ENCODE measurements around the gene GRN. TPM values are rescaled to one million over a fixed set of nuclear protein-coding genes. Genes with fewer than 3 reads are reported as not detected.

Gene GRN
- total and polyA plus RNA-seq, 9 of the 15 experiments (the other 6 are each of a cell fraction or from before 2014, with no cell fraction given): 5.4 to 75.3 (median 20.7) TPM

DNA sequence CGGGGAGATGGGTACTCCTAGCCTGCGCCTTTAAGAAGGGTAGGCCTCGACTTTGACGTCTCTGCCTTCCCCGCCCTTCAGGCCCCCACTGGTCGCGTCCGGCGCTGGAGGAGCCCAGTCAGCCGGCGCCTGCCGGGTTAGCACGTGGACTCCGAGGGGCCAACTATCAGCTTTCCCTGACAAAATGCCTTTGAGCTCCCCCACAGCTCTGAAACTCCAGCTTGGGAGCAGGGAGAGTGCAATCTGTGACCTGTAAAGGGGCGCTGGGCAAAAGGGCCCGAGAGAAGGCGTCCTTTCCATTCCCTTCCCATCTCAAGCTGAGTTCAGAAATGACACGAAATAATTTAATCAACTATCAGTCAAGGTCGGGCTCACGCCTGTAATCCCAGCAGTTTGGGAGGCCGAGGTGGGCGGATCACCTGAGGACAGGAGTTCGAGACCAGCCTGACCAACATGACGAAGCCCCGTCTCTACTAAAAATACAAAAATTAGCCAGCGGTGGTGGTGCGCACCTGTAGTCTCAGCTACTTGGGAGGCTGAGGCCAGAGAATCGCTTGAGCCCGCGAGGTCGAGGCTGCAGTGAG, 18.1 kb upstream of the GRN start (continued):
- TF ChIP-seq L3MBTL2 (IDR thresholded peaks at IDR 0.05) (peak; percentile 90), CBX3 (IDR thresholded peaks at IDR 0.05; ENCODE audit: borderline replicate concordance in 1 of 2, low read length in 2 of 2) (peak in 1 of 2 experiments; percentile 61; a peak in 2 of 3 replicates), ARID2 (IDR thresholded peaks at IDR 0.05) (no peak), HCFC1 (IDR thresholded peaks at IDR 0.05; ENCODE audit: low read depth, low read length) (peak; percentile 38; the same call in 1 of the 2 replicates), CBX8 (IDR thresholded peaks at IDR 0.05; ENCODE audit: borderline replicate concordance, extremely low read depth, low read depth, low read length, poor library complexity, severe bottlenecking) (no peak), EP400 (IDR thresholded peaks at IDR 0.05) (peak; percentile 84), RHOXF2B (CRISPR knock-in tag; conservative IDR thresholded peaks at IDR 0.05) (no peak), TOE1 (IDR thresholded peaks at IDR 0.05; ENCODE audit: borderline replicate concordance) (peak; percentile 91), TOE1 (CRISPR knock-in tag; IDR thresholded peaks at IDR 0.05; ENCODE audit: borderline replicate concordance, low read depth) (no peak), ZNF75A (CRISPR knock-in tag; IDR thresholded peaks at IDR 0.05) (no peak), MED1 (CRISPR knock-in tag; IDR thresholded peaks at IDR 0.05; ENCODE audit: borderline replicate concordance) (no peak)
- TF ChIP-seq, protein P1, sequence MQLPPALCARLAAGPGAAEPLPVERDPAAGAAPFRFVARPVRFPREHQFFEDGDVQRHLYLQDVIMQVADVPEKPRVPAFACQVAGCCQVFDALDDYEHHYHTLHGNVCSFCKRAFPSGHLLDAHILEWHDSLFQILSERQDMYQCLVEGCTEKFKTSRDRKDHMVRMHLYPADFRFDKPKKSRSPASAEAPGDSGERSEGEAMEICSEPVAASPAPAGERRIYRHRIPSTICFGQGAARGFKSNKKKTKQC (CRISPR knock-in tag; IDR thresholded peaks at IDR 0.05): 0 out of 2 replicates have a peak, but pooled peaks have one; percentile 28
- TF ChIP-seq, protein P2, sequence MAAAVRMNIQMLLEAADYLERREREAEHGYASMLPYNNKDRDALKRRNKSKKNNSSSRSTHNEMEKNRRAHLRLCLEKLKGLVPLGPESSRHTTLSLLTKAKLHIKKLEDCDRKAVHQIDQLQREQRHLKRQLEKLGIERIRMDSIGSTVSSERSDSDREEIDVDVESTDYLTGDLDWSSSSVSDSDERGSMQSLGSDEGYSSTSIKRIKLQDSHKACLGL (CRISPR knock-in tag; IDR thresholded peaks at IDR 0.05; ENCODE audit: borderline replicate concordance, poor library complexity, severe bottlenecking): peak; percentile 81
- TF ChIP-seq, protein P3, sequence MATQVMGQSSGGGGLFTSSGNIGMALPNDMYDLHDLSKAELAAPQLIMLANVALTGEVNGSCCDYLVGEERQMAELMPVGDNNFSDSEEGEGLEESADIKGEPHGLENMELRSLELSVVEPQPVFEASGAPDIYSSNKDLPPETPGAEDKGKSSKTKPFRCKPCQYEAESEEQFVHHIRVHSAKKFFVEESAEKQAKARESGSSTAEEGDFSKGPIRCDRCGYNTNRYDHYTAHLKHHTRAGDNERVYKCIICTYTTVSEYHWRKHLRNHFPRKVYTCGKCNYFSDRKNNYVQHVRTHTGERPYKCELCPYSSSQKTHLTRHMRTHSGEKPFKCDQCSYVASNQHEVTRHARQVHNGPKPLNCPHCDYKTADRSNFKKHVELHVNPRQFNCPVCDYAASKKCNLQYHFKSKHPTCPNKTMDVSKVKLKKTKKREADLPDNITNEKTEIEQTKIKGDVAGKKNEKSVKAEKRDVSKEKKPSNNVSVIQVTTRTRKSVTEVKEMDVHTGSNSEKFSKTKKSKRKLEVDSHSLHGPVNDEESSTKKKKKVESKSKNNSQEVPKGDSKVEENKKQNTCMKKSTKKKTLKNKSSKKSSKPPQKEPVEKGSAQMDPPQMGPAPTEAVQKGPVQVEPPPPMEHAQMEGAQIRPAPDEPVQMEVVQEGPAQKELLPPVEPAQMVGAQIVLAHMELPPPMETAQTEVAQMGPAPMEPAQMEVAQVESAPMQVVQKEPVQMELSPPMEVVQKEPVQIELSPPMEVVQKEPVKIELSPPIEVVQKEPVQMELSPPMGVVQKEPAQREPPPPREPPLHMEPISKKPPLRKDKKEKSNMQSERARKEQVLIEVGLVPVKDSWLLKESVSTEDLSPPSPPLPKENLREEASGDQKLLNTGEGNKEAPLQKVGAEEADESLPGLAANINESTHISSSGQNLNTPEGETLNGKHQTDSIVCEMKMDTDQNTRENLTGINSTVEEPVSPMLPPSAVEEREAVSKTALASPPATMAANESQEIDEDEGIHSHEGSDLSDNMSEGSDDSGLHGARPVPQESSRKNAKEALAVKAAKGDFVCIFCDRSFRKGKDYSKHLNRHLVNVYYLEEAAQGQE (IDR thresholded peaks at IDR 0.05; ENCODE audit: borderline replicate concordance): peak; percentile 85
- TF ChIP-seq, protein P3 (CRISPR knock-in tag; IDR thresholded peaks at IDR 0.05; ENCODE audit: low read depth): no peak
- TF ChIP-seq, protein P4, sequence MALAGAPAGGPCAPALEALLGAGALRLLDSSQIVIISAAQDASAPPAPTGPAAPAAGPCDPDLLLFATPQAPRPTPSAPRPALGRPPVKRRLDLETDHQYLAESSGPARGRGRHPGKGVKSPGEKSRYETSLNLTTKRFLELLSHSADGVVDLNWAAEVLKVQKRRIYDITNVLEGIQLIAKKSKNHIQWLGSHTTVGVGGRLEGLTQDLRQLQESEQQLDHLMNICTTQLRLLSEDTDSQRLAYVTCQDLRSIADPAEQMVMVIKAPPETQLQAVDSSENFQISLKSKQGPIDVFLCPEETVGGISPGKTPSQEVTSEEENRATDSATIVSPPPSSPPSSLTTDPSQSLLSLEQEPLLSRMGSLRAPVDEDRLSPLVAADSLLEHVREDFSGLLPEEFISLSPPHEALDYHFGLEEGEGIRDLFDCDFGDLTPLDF (CRISPR knock-in tag; IDR thresholded peaks at IDR 0.05): no peak

All from K562 (cell line).